GM12878 (cell line): ENCODE measurements around the gene TMEM182. TPM values are rescaled to one million over a fixed set of nuclear protein-coding genes. Genes with fewer than 3 reads are reported as not detected.

Source experiments
- ATAC-seq: fragments of 200-7000 bp; cut with Tn5 transposase; 3 replicates; pipeline ENCODE4 v1.9.1; 2020; ENCODE audit warnings: mild to moderate bottlenecking, moderate library complexity
- BruUV-seq: library from RNA; stranded (reverse); fragments of 400-500 nt; replicated peaks from 2 replicates; lab custom pipeline; 2021; lab: Mats Ljungman, UMichigan
- CTCF ChIA-PET: fragments of 300-600 bp; sonication (Branson Sonifier 250); formaldehyde crosslinking; extraction: SDS; loops from one replicate; lab custom pipeline; 2021; ENCODE audit warnings: inconsistent platforms; lab: Yijun Ruan, JAX
- POLR2A ChIA-PET: fragments of 350-600 bp; formaldehyde crosslinking; extraction: SDS; loops from one replicate; lab custom pipeline; 2021; ENCODE audit warnings: inconsistent platforms; lab: Charles Lee
- RAD21 ChIA-PET: fragments of 300-600 bp; sonication (Branson Sonifier 250); formaldehyde crosslinking; loops from one replicate; lab custom pipeline; 2023; ENCODE audit warnings: antibody characterized with exemption; ENCODE audit not compliant: unreplicated experiment; lab: Charles Lee
- SMC1A ChIA-PET: fragments of 300-600 bp; sonication (Branson Sonifier 250); formaldehyde crosslinking; loops from one replicate; lab custom pipeline; 2023; ENCODE audit not compliant: unreplicated experiment, uncharacterized antibody; lab: Charles Lee
- DNase-seq: peaks from one replicate; pipeline ENCODE4 v3.0.0-alpha.2; 2011; ENCODE audit warnings: low read depth, low spot score
- FAIRE-seq: peaks from 3 replicates; lab custom pipeline; 2011; peaks lifted over from hg19 to GRCh38; lab: Jason Lieb, UNC
- H2AFZ ChIP-seq: 2 replicates; pipeline ENCODE4 v1.6.0; 2011; ENCODE audit warnings: low read depth, low read length, control low read depth; ENCODE audit not compliant: control insufficient read depth
- H3K27ac ChIP-seq: 2 replicates; pipeline ENCODE4 v1.5.1; 2011; ENCODE audit warnings: control low read depth; ENCODE audit not compliant: control insufficient read depth, insufficient read depth
- H3K27me3 ChIP-seq, 2 experiments: replicated peaks in 1 of 2; 2 replicates each; pipeline versions ENCODE4 v1.6.0 to v1.6.1; 2011; ENCODE audit warnings: low read length in 1 of 2; ENCODE audit not compliant: control insufficient read depth in 2 of 2, insufficient read depth in 2 of 2
- H3K36me3 ChIP-seq, 2 experiments: 2 replicates each; pipeline ENCODE4 v1.5.1; 2011; ENCODE audit warnings: low read length in 1 of 2; ENCODE audit not compliant: control insufficient read depth in 2 of 2, insufficient read depth in 2 of 2
- H3K4me1 ChIP-seq: 2 replicates; pipeline ENCODE4 v1.6.1; 2011; ENCODE audit warnings: mild to moderate bottlenecking, low read length, moderate library complexity, mixed read lengths; ENCODE audit not compliant: control insufficient read depth, insufficient read depth
- H3K4me2 ChIP-seq: 2 replicates; pipeline ENCODE4 v1.6.0; 2011; ENCODE audit warnings: control low read depth; ENCODE audit not compliant: control insufficient read depth, insufficient read depth
- H3K4me3 ChIP-seq: fragments of 200-600 bp; sonication (generic); 2 replicates; pipeline ENCODE4 v1.5.1; 2016
- H3K79me2 ChIP-seq: 2 replicates; pipeline ENCODE4 v1.6.0; 2011; ENCODE audit warnings: low read length; ENCODE audit not compliant: control insufficient read depth, insufficient read depth
- H3K9ac ChIP-seq: 2 replicates; pipeline ENCODE4 v1.8.0; 2011; ENCODE audit warnings: low read length, control low read depth, mixed read lengths; ENCODE audit not compliant: control insufficient read depth, insufficient read depth
- H3K9me3 ChIP-seq: replicated peaks from 3 replicates; pipeline ENCODE4 v1.5.1; 2011; ENCODE audit warnings: mild to moderate bottlenecking, low read length; ENCODE audit not compliant: control insufficient read depth, insufficient read depth
- H4K20me1 ChIP-seq: 2 replicates; pipeline ENCODE4 v1.6.0; 2011; ENCODE audit not compliant: control insufficient read depth, insufficient read depth
- BCL3 ChIP-seq: IDR thresholded peaks from 2 replicates; pipeline ENCODE4 v1.6.1; 2011; ENCODE audit warnings: borderline replicate concordance, low read depth, mild to moderate bottlenecking, moderate library complexity, low read length; ENCODE audit not compliant: insufficient read depth, poor library complexity, severe bottlenecking
- DPF2 ChIP-seq: fragments of 450-650 bp; IDR thresholded peaks from 2 replicates; pipeline ENCODE4 v1.6.1; 2017; ENCODE audit warnings: mild to moderate bottlenecking
- HCFC1 ChIP-seq: fragments of 150-350 bp; IDR thresholded peaks from 2 replicates; pipeline ENCODE4 v1.6.1; 2014; ENCODE audit warnings: low read length
- HDAC6 ChIP-seq: fragments of 200-600 bp; sonication (generic); IDR thresholded peaks from one replicate; pipeline ENCODE4 v1.8.0; 2017; ENCODE audit warnings: antibody characterized with exemption; ENCODE audit not compliant: unreplicated experiment
- HSF1 ChIP-seq: fragments of 150-350 bp; IDR thresholded peaks from 2 replicates; pipeline ENCODE4 v1.6.1; 2014; ENCODE audit warnings: mild to moderate bottlenecking, low read depth, low read length
- MXI1 ChIP-seq: fragments of 150-350 bp; IDR thresholded peaks from 2 replicates; pipeline ENCODE4 v1.6.1; 2011; ENCODE audit warnings: low read depth, mild to moderate bottlenecking, inconsistent platforms, low read length, improper control_type of control experiment
- PRDM15 ChIP-seq: fragments of 450-650 bp; formaldehyde crosslinking; IDR thresholded peaks from 2 replicates; pipeline ENCODE4 v1.4.0; 2020; ENCODE audit warnings: mild to moderate bottlenecking, moderate library complexity
- RUNX3 ChIP-seq: IDR thresholded peaks from 2 replicates; pipeline ENCODE4 v1.6.1; 2012; ENCODE audit warnings: low read length, inconsistent platforms
- SKIL ChIP-seq: fragments of 450-650 bp; IDR thresholded peaks from 2 replicates; pipeline ENCODE4 v1.6.1; 2017; ENCODE audit warnings: mild to moderate bottlenecking, low read depth, inconsistent platforms; ENCODE audit not compliant: poor library complexity, severe bottlenecking
- SMAD1 ChIP-seq: fragments of 450-650 bp; IDR thresholded peaks from 2 replicates; pipeline ENCODE4 v1.6.1; 2018; ENCODE audit warnings: mild to moderate bottlenecking, low read depth; ENCODE audit not compliant: partially characterized antibody
- SUZ12 ChIP-seq: fragments of 200-600 bp; sonication (generic); IDR thresholded peaks from one replicate; pipeline ENCODE4 v1.6.1; 2018; ENCODE audit warnings: antibody characterized with exemption, mild to moderate bottlenecking; ENCODE audit not compliant: unreplicated experiment
- TARDBP ChIP-seq: IDR thresholded peaks from 2 replicates; pipeline ENCODE4 v1.6.1; 2016; ENCODE audit warnings: borderline replicate concordance
- ZNF274 ChIP-seq: IDR thresholded peaks from one replicate; pipeline ENCODE4 v1.8.0; 2011; ENCODE audit not compliant: insufficient read length, insufficient read depth
- ZZZ3 ChIP-seq: IDR thresholded peaks from 2 replicates; pipeline ENCODE4 v1.6.1; 2011; ENCODE audit warnings: low read depth; ENCODE audit not compliant: control insufficient read depth, insufficient read length
- WGBS: methylation state at CpG from one replicate; pipeline ENCODE4 v1.1.6; 2016; ENCODE audit warnings: low lambda C conversion rate; ENCODE audit not compliant: insufficient replicate concordance, insufficient coverage; ENCODE audit errors: missing lambda C conversion rate; 5-methylcytosine and 5-hydroxymethylcytosine counted together
- in situ Hi-C: fragments of 300-500 bp; cut with MboI; formaldehyde crosslinking; loops from 9 replicates; pipeline ENCODE4 v1.14.3; 2018; ENCODE audit warnings: mixed read lengths
- intact Hi-C: fragments of 100-400 bp; cut with micrococcal nuclease; formaldehyde crosslinking; loops from one replicate; pipeline ENCODE4 v1.14.2; 2022; ENCODE audit not compliant: unreplicated experiment
- polyA plus RNA-seq, 11 experiments: library from polyadenylated mRNA; depleted of rRNA in 4 of 11; unstranded in 6 of 11; stranded (reverse) in 5 of 11; fragments of >200 nt; fragmentation: Nextera tagmentation in 4 of 11; fragmentation: Illumina TruSeq in 1 of 11; extraction: Ambion mirVana in 4 of 11; extraction: Trizol in 1 of 11; gene quantifications; 1 replicate in 1 of 11; 2 replicates in 10 of 11; pipeline versions ENCODE4 v1.2.1 to v1.2.3, GENCODE V29; 2011 to 2016; ENCODE audit warnings: inconsistent platforms in 2 of 11, missing spikeins in 2 of 11, low read depth in 1 of 11
- total RNA-seq, 4 experiments: library from RNA; depleted of rRNA in 3 of 4; stranded (reverse); fragments of >200 nt in 3 of 4; fragmentation: Illumina TruSeq in 1 of 4; extraction: Trizol in 1 of 4; gene quantifications; 2 replicates each; pipeline versions ENCODE4 v1.2.1 to v1.2.3, GENCODE V29; 2013 to 2021

The TMEM182 gene
- total and polyA plus RNA-seq, 10 of the 15 experiments (the other 5 are each of a cell fraction or from before 2014, with no cell fraction given): 1.8 to 5.4 (median 3.1) TPM

GRCh38 chr2:102754456-102755145 lies 7.2 kb upstream of the TMEM182 start:
- H3K9ac ChIP-seq: no peak overlapping the region
- peaks cover 6% of the 10 kb centered on the region for H3K4me1 ChIP-seq
- intact Hi-C loops (no loop called here), in situ Hi-C loops (no loop called here)
- no peak overlapping the region for H3K27ac ChIP-seq
- H3K79me2 ChIP-seq: no peaks in the 10 kb centered on the region
- no peak overlapping the region for H3K4me3 ChIP-seq
- WGBS: 55% methylated on average over 3 of the region's 3 CpGs
- FAIRE-seq (no peak), ATAC-seq (no peak), DNase-seq (no peak)
- no peaks in the 10 kb centered on the region for H3K36me3 ChIP-seq
- SMC1A ChIA-PET: interaction anchor here (1.2 to 3.8 kb wide), 4 partner anchors 10 to 85 kb away, joined by 3 to 44 read pairs (median 6); no protein-coding TSS in a partner anchor
- POLR2A ChIA-PET: no interaction called here
- H3K27me3 ChIP-seq: no peaks in the 10 kb centered on the region
- RAD21 ChIA-PET: no interaction called here
- no peak overlapping the region for H3K4me2 ChIP-seq
- H3K9me3 ChIP-seq: no peaks in the 10 kb centered on the region; the same call in 2 of the 3 replicates
- H2AFZ ChIP-seq: no peak overlapping the region
- no peaks in the 10 kb centered on the region for H4K20me1 ChIP-seq
- CTCF ChIA-PET: interaction anchor here (0.6 to 6.4 kb wide), 14 partner anchors 8 to 259 kb away, joined by 3 to 130 read pairs (median 10); partner anchors contain the start of gene TMEM182
- BruUV-seq: no TSS peak
- no peak for TF ChIP-seq SMAD1
- TF ChIP-seq PRDM15: no peak
- no peak for TF ChIP-seq MXI1
- no peak for TF ChIP-seq BCL3
- TF ChIP-seq HCFC1: no peak
- no peak for TF ChIP-seq TARDBP
- no peak for TF ChIP-seq DPF2
- no peak for TF ChIP-seq ZZZ3
- TF ChIP-seq HDAC6: no peak
- no peak for TF ChIP-seq ZNF274
- no peak for TF ChIP-seq SKIL
- no peak for TF ChIP-seq SUZ12
- TF ChIP-seq RUNX3: no peak
- TF ChIP-seq HSF1: no peak
